Heart left ventricle (tissue), 16 donors: ENCODE data around the gene REV3L. TPM values are rescaled to one million over a fixed set of nuclear protein-coding genes. Genes with fewer than 3 reads are reported as not detected.

Source experiments
- ATAC-seq, 4 donors: fragments of 200-7000 bp; cut with Tn5 transposase; one replicate each; pipeline ENCODE4 v1.9.1; 2020 to 2022; ENCODE audit warnings: moderate library complexity in 4 of 4, mild to moderate bottlenecking in 3 of 4, moderate number of reproducible peaks in 1 of 4
- DNase-seq, 5 donors: peaks; one replicate each; pipeline ENCODE4 v3.0.0-alpha.2; 2020
- H3K27ac ChIP-seq, 12 donors: fragments of 200-600 bp; sonication (generic) in 4 of 12; one replicate each; pipeline versions ENCODE4 v1.5.0 to v1.8.0; 2016 to 2022; ENCODE audit warnings: mild to moderate bottlenecking in 2 of 12
- H3K27me3 ChIP-seq, 9 donors: fragments of 200-600 bp; sonication (generic) in 2 of 9; one replicate each; pipeline versions ENCODE4 v1.5.1 to v1.8.0; 2016 to 2022; ENCODE audit warnings: mild to moderate bottlenecking in 3 of 9
- H3K36me3 ChIP-seq, 9 donors: fragments of 200-600 bp; sonication (generic) in 2 of 9; one replicate each; pipeline versions ENCODE4 v1.5.0 to v1.8.0; 2018 to 2022; ENCODE audit warnings: mild to moderate bottlenecking in 2 of 9
- H3K4me1 ChIP-seq, 12 donors: fragments of 200-600 bp; sonication (generic) in 4 of 12; one replicate each; pipeline versions ENCODE4 v1.5.0 to v1.8.0; 2016 to 2022; ENCODE audit warnings: mild to moderate bottlenecking in 3 of 12
- H3K4me3 ChIP-seq, 12 donors: fragments of 200-600 bp; sonication (generic) in 4 of 12; one replicate each; pipeline versions ENCODE4 v1.5.0 to v1.8.0; 2017 to 2022; ENCODE audit warnings: mild to moderate bottlenecking in 9 of 12, moderate library complexity in 4 of 12
- H3K9me3 ChIP-seq, 12 donors: fragments of 200-600 bp; sonication (generic) in 4 of 12; one replicate each; pipeline versions ENCODE4 v1.5.0 to v1.8.0; 2016 to 2022; ENCODE audit warnings: mild to moderate bottlenecking in 1 of 12
- POLR2A ChIP-seq, 2 donors: fragments of 450-650 bp; IDR thresholded peaks; one replicate each; pipeline ENCODE4 v1.6.1; 2017; ENCODE audit warnings: antibody characterized with exemption in 2 of 2, mild to moderate bottlenecking in 2 of 2, moderate library complexity in 2 of 2
- WGBS, 4 donors: extraction: QIAGEN DNeasy Blood & Tissue Kit in 2 of 4; methylation state at CpG; one replicate each; pipeline versions ENCODE4 v1.1.5 to v1.1.7; 2013 to 2018; 5-methylcytosine and 5-hydroxymethylcytosine counted together
- intact Hi-C, 10 donors: fragments of 100-400 bp; cut with DNase I; formaldehyde crosslinking; loops; one replicate each; pipeline versions ENCODE4 v1.11.1 to v1.14.2; 2022
- polyA plus RNA-seq, 2 donors: library from polyadenylated mRNA; stranded (reverse); fragments of 200-250 nt; gene quantifications; one replicate each; pipeline ENCODE4 v1.2.3, GENCODE V29; 2013
- total RNA-seq, 9 donors: library from RNA; depleted of rRNA in 2 of 9; stranded (reverse); fragments of >200 nt in 2 of 9; fragmentation: NEBNext Ultra II Directional in 3 of 9; extraction: Animal tissue kit (Norgen Biotek cat#: 25700) in 3 of 9; gene quantifications; one replicate each; pipeline versions ENCODE4 v1.1.0 to v1.2.4, GENCODE V29; 2016 to 2023
- TF ChIP-seq, protein P1 (sequence below), 12 donors: fragments of 200-600 bp; sonication (generic) in 4 of 12; IDR thresholded peaks; one replicate each; pipeline versions ENCODE4 v1.5.0 to v1.8.0; 2018 to 2022; ENCODE audit warnings: antibody characterized with exemption in 12 of 12, mild to moderate bottlenecking in 5 of 12
- donor health status: ischemic (EF 13 %, LVEDD 7.1; RV severe dilation, severe dysfunction).
- donor health status: healthy with polysubstance abuse.
- donor health status: DM: no; HTN: yes; CAD: no.
- donor health status: DM: no; HTN: no; CAD: no.
- donor health status: ischemic (EF 25% LVEDD 6.9; RV normal size, moderate dysfunction).
- donor health status: ischemic (EF 25% LVEDD 5.7; RV mildly dilated, moderate dysfunction).
- donor health status: healthy.
- donor health status: DM: yes; HTN: yes; CAD: no.
- donor health status: ischemic (EF 35%, LVEDD 5.7; RV mildly dilated, moderate dysfunction).
- donor health status: nonischemic (EF 11% LVEDD 7.7; RV severe dilation, severe dysfunction).
- donor health status: DM: yes; HTN: yes; CAD: no.
- donor health status: PGD.
- donor health status: ischemic (EF 29% LVEDD 5.4; RV normal size, mild dysfunction).
- donor health status: nonischemic (EF 23%, LVEDD 6.1; RV moderate dilation, normal function).

Gene REV3L
- total and polyA plus RNA-seq, 11 donors = 6.1 to 20.0 (median 13.0) TPM

DNA sequence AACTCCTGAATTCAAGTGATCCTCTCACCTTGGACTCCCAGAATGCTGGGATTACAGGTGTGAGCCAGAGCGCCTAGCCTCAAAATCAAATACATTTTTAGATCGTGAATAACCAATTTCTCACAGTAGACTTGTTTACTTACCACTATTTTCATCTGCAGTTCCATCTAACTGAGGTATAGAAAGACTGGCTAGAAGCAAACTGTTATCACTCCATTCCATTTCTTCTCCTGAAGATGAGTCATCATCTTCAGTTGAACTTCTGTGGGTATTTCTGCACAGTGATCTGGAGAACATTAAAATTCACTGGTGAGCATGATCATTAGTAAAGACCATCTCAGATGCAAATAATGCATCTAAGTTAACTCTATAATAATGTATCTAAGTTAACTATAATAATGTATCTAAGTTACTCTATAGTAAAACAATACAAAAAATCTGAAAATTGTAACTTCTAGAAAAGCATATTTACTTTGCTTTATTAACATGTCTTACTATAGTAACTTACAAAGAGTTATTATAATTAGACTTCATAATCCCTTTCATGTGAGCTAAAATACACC lies 105.4 kb downstream of the REV3L start:
- peaks cover 0 to 8% (median 0%) of the 10 kb centered on the region in 12 donors for H3K4me1 ChIP-seq
- H3K27ac ChIP-seq = no peak overlapping the region
- WGBS, 4 donors = 96 to 98% (median 97%) methylated on average over 2 of the region's 2 CpGs
- no peaks in the 10 kb centered on the region for H3K9me3 ChIP-seq
- DNase-seq (no peak), ATAC-seq (no peak)
- H3K4me3 ChIP-seq = no peak overlapping the region
- H3K36me3 ChIP-seq = peaks cover 0 to 95% (median 78%) of the 10 kb centered on the region in 9 donors
- intact Hi-C loops = loop anchor here in 1 of 10 donors (10.0 kb wide), 1 partner anchor 87 kb away; no protein-coding TSS in a partner anchor
- TF ChIP-seq, protein P1, sequence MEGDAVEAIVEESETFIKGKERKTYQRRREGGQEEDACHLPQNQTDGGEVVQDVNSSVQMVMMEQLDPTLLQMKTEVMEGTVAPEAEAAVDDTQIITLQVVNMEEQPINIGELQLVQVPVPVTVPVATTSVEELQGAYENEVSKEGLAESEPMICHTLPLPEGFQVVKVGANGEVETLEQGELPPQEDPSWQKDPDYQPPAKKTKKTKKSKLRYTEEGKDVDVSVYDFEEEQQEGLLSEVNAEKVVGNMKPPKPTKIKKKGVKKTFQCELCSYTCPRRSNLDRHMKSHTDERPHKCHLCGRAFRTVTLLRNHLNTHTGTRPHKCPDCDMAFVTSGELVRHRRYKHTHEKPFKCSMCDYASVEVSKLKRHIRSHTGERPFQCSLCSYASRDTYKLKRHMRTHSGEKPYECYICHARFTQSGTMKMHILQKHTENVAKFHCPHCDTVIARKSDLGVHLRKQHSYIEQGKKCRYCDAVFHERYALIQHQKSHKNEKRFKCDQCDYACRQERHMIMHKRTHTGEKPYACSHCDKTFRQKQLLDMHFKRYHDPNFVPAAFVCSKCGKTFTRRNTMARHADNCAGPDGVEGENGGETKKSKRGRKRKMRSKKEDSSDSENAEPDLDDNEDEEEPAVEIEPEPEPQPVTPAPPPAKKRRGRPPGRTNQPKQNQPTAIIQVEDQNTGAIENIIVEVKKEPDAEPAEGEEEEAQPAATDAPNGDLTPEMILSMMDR (IDR thresholded peaks at IDR 0.05) = no peak
- TF ChIP-seq POLR2A (IDR thresholded peaks at IDR 0.05) = no peak
- no peaks in the 10 kb centered on the region for H3K27me3 ChIP-seq

DNA sequence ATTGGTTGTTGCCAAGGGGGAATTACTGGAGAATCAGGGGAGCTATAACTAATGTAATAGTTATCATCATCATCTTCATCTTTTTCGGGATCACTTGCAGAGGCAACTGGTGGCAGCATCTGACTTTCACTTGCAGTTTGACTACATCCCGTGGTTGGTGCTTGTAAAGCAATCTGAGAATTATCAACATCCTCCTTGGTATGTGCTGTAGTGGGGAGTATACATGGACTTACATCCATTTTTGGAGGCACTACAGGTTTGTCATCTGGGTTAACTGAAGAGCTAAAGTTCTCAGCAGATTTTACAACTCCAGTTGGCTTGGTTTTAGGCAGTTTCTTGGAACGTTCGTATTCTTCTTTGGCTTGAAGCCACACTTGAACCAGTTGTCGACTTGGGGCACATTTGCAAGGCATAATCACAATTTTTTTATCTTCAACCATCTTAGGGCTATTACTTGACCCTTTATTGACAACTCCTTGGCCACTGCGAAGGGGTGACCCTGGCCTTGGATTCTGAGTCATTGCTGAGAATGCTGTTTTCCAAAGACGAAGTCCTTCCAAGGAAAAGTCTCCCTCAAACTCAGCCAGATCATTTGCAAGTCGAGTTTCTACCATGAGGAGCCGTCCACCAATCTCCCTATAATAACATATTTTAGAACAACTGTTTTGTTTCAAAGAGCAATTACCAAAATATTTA lies 115.5 kb downstream of the REV3L start:
- no peak for DNase-seq
- WGBS, 4 donors = 85 to 87% (median 86%) methylated on average over 9 of the region's 9 CpGs

DNA sequence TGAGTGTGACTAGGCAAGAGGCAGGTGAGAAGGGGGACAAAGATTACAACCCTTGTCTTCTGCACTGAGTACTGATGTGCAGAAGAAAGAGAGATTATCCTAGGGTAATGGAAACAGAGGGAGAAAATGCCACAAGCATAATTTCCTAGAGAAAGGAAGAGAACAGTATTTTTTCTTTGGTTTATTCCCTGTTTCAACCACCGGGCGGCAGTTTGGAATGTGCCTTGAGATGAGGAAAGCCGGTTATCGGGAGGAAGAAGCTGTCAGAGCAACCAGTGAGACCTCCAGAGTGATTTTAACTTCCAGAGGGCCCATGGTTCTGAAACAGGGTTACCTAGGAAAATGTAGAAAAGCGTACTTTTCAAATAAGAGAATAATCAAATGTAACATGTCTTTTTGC lies 121.4 kb downstream of the REV3L start:
- peaks cover 0 to 8% (median 0%) of the 10 kb centered on the region in 12 donors for H3K4me1 ChIP-seq
- ATAC-seq = peak in 1 of 4 donors; percentile 69
- no peaks in the 10 kb centered on the region for H3K9me3 ChIP-seq
- H3K4me3 ChIP-seq = no peak overlapping the region
- H3K27me3 ChIP-seq = no peaks in the 10 kb centered on the region
- peaks cover 0 to 71% (median 21%) of the 10 kb centered on the region in 9 donors for H3K36me3 ChIP-seq
- DNase-seq = peak in 1 of 5 donors; percentile 22
- H3K27ac ChIP-seq = no peak overlapping the region
- intact Hi-C loops = loop anchor here in 9 of 10 donors (2.0 to 10.0 kb wide), 6 partner anchors 93 to 283 kb away; partner anchors contain the start of gene REV3L (in 1 of the 9)
- TF ChIP-seq POLR2A (IDR thresholded peaks at IDR 0.05) = no peak
- TF ChIP-seq, protein P1 (IDR thresholded peaks at IDR 0.05) = peak in 10 of 12 donors; percentile 21 to 61 (median 47)
- WGBS, 4 donors = 32 to 41% (median 37%) methylated on average over 5 of the region's 5 CpGs

More for the DNA sequence above, 115.5 kb downstream of the REV3L start:
- TF ChIP-seq POLR2A (IDR thresholded peaks at IDR 0.05) = no peak
- TF ChIP-seq, protein P1 (IDR thresholded peaks at IDR 0.05) = no peak
- no peak for ATAC-seq
- intact Hi-C loops = loop anchor here in 6 of 10 donors (10.0 kb wide), 3 partner anchors 87 to 277 kb away; no protein-coding TSS in a partner anchor
- Histone ChIP-seq H3K9me3 (no peaks in the 10 kb centered on the region), H3K4me1 (no peaks in the 10 kb centered on the region), H3K36me3 (peaks cover 0 to 56% (median 19%) of the 10 kb centered on the region in 9 donors), H3K4me3 (no peak overlapping the region), H3K27me3 (no peaks in the 10 kb centered on the region), H3K27ac (peak overlapping the region in 1 of 12 donors; percentile 50)

DNA sequence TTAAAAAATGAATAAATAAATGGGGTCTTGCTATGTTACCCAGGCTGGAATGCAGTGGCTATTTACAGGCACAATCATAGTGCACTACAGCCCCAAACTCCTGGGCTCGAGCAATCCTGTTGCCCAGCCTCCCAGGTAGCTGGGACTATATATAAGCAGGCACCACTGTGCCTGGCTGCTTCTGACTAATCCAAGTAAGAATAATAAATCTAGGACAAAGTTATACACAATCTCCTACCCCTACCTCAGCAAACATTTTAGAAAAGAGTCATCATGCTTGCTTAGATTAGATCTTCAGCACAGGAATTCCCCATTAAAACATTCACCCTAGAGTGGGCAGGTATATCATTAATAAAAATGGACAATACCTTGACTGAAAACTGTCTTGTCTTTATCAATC lies 124.6 kb downstream of the REV3L start:
- Histone ChIP-seq H3K36me3 (peaks cover 0 to 77% (median 26%) of the 10 kb centered on the region in 9 donors), H3K27ac (no peak overlapping the region), H3K4me1 (peaks cover 0 to 17% (median 4%) of the 10 kb centered on the region in 12 donors), H3K27me3 (no peaks in the 10 kb centered on the region), H3K4me3 (no peak overlapping the region), H3K9me3 (no peaks in the 10 kb centered on the region)
- WGBS, 4 donors = 35 to 63% (median 53%) methylated on average over 1 of the region's 1 CpG
- TF ChIP-seq POLR2A (IDR thresholded peaks at IDR 0.05) = no peak
- TF ChIP-seq, protein P1 (IDR thresholded peaks at IDR 0.05) = no peak
- intact Hi-C loops = loop anchor here in 1 of 10 donors (5.0 kb wide), 1 partner anchor 289 kb away; no protein-coding TSS in a partner anchor
- ATAC-seq (peak in 2 of 4 donors; percentile 39 to 42), DNase-seq (no peak)
